ENCODE data around the gene EZR.

DNA sequence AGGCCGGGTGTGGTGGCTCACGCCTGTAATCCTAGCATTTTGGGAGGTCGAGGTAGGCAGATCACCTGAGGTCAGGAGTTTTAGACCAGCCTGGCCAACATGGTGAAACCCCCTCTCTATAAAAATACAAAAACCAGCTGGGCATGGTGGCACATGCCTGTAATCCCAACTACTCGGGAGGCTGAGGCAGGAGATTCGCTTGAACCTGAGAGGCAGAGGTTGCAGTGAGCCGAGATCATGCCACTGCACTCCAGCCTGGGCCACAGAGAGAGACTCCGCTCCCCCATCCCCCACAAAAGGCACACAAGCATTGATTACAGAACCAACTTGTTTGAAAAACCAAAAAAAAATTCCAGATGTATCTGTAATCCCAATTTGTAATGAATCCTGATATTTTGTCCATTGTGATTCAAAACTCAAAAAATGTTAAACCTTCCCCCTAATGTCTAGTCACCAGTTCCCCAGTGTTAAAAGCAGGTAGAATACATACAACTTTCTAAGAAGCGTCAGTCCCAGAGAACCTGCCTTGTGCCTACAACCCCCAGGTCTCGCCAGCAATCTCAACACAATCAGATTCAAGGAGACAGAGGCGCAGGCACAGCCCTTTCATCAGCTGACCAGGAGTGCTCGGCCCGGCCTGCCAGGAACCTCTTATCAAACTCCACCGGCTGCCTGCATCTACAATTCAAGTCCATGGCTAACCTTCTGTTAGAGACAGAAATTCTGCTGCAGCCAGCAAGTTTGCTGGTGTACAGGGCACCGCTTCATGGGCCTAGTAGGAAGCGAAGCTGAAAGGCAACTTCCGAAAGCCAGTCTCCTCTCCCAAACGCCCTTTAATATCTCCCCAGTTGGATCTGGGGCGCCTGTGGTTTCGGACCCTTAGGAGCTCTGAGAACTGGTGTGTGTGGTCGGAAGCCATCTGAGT is 2.1 kb downstream of the EZR start:
- TF ChIP-seq, protein P1, sequence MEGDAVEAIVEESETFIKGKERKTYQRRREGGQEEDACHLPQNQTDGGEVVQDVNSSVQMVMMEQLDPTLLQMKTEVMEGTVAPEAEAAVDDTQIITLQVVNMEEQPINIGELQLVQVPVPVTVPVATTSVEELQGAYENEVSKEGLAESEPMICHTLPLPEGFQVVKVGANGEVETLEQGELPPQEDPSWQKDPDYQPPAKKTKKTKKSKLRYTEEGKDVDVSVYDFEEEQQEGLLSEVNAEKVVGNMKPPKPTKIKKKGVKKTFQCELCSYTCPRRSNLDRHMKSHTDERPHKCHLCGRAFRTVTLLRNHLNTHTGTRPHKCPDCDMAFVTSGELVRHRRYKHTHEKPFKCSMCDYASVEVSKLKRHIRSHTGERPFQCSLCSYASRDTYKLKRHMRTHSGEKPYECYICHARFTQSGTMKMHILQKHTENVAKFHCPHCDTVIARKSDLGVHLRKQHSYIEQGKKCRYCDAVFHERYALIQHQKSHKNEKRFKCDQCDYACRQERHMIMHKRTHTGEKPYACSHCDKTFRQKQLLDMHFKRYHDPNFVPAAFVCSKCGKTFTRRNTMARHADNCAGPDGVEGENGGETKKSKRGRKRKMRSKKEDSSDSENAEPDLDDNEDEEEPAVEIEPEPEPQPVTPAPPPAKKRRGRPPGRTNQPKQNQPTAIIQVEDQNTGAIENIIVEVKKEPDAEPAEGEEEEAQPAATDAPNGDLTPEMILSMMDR (IDR thresholded peaks at IDR 0.05; ENCODE audit: low read length), result no peak
- no peak for TF ChIP-seq EZH2 (IDR thresholded peaks at IDR 0.05; ENCODE audit: borderline replicate concordance, low read length)
